Measurements from ENCODE around the gene ADAMTS18.
"Not testable (repeated sequence)": the region's sequence is repeated elsewhere in the genome, so short reads cannot be mapped to it uniquely, and the experiment has no call there.

The ADAMTS18 gene

GRCh38 chr16:77290451-77291115 is 144.3 kb downstream of the ADAMTS18 start:
- FAIRE-seq: no peak
- DNase-seq (ENCODE audit: low spot score): peak; percentile 37

DNA sequence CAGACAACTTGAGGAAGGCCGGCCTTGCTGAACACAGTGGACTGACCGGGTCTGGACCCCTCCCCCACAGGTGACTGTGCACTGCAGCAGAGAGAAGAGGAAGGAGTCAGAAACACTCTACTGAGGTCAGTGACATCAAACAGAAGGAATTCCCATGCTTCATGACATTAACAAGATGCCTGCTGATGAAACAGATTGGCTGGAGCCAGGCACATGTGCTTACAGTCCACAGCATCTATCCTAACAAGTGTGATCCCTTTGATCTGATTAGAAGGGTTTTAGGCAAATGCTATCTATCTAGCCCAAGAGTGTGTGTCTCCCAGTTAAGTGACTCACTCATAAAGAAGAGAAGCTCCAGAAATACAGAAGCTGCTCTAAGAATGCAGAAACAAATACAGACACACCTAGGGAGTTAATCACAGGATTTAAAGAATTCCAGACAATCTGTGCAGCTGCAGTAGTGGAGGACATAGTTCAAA is 145.5 kb downstream of the ADAMTS18 start:
- FAIRE-seq (no peak), DNase-seq (ENCODE audit: low spot score) (peak; percentile 90)

- peak; percentile 85 for DNase-seq (ENCODE audit: low spot score)
- peak; percentile 30 for FAIRE-seq
Measured at GRCh38 chr16:77288222-77288621, 146.6 kb downstream of the ADAMTS18 start.

GRCh38 chr16:77285676-77286075 is 149.2 kb downstream of the ADAMTS18 start:
- DNase-seq (ENCODE audit: low spot score): no peak

DNA sequence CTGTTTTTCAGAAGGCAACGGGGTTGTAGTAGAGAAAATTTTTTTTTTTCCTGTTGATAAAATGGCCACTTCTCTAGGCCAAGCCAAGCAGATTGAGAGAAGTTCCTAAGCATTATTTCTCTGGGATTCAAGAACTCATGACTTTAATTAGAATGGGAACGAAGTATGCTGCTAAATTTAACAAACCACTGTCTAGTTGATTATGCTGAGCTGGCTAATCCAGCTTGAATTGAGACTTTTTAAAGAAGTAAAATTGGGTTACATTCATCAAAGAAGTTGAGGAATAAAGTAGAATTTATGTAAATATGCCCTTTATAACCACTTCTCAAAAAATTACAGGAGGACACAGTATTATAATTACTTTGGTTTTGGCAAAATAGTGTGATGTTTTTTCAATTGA is 152.5 kb downstream of the ADAMTS18 start:
- no peak for FAIRE-seq
- no peak for DNase-seq (ENCODE audit: low spot score)

More at GRCh38 chr16:77285676-77286075, 149.2 kb downstream of the ADAMTS18 start:
- FAIRE-seq: no peak

DNA sequence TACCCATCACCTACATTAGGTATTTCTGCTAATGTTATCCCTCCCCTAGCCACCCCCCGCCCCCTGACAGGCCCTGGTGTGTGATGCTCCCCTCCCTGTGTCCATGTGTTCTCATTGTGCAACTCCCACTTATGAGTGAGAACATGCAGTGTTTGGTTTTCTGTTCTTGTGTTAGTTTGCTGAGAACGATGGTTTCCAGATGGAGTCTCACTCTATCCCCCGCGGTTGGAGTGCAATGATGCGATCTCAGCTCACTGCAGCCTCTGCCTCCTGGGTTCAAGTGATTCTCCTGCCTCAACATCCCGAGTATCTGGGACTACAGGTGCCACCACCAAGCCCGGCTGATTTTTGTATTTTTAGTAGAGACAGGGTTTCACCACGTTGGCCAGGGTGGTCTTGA is 155.5 kb downstream of the ADAMTS18 start:
- not testable (repeated sequence) for FAIRE-seq; DNase-seq (ENCODE audit: low spot score)

DNA sequence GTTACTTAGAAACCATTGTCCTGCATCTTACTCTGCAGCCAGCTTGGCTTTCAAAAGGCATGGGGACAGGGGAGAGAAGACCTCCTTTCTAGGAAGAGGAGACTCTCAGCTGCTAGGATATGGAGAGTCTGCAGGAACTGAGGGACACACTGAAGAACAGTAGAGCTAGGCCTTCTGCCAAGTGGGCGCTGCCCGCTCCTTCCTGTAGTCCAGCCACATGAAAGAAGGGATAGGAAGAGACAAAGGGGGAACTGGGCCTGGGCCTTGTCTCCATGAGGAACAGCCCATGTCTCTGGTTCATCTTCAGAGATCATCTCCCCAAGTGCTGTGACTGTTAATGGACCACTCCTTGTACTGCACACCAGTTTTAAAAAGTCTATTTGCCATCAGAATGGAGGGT is 157.3 kb downstream of the ADAMTS18 start:
- DNase-seq (ENCODE audit: low spot score): no peak
- FAIRE-seq: no peak

DNA sequence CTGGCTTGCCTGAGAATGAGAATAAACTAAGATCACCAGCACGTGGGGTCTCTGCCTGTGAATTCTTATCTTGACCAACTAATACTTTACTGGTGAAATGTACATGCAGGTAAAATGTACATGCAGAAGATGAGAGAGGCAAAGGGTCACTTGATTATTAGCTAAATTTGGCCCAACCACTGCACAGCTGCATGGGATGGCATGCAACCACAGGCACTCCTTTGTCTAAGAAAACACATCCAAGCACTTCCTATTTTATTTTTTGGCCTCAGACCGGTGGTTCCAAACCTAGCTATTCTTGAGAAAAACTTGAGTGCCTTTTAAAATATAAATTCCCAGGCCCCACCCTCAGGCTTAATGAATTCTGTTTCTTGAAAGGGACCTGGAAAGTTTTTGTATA is 157.7 kb downstream of the ADAMTS18 start:
- FAIRE-seq (no peak), DNase-seq (ENCODE audit: low spot score) (no peak)

GRCh38 chr16:77276661-77277060 is 158.2 kb downstream of the ADAMTS18 start:
- DNase-seq (ENCODE audit: low spot score) (no peak), FAIRE-seq (no peak)

- DNase-seq (ENCODE audit: low spot score); FAIRE-seq: not testable (repeated sequence)
Measured at GRCh38 chr16:77275303-77275702, 159.5 kb downstream of the ADAMTS18 start.

DNA sequence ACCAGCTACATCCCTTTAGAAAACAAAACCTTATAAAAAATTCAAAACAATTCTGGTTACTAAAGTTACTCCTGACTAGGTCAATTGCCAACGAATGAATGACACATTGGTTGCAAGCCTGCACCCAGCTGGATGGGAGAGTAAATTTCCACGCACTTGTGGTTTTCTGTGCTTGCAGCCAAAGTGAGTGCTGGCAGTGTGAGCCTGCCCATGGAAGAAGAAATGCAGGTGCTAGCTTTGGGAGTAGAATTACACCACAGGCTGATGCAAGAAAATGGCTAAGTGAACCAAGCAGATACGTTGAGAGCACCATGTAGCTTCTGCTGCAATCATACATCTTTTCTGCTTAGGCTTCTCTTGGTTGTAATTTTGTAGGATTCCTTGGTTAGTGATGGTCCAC is 161.0 kb downstream of the ADAMTS18 start:
- no peak for DNase-seq (ENCODE audit: low spot score)
- no peak for FAIRE-seq

DNA sequence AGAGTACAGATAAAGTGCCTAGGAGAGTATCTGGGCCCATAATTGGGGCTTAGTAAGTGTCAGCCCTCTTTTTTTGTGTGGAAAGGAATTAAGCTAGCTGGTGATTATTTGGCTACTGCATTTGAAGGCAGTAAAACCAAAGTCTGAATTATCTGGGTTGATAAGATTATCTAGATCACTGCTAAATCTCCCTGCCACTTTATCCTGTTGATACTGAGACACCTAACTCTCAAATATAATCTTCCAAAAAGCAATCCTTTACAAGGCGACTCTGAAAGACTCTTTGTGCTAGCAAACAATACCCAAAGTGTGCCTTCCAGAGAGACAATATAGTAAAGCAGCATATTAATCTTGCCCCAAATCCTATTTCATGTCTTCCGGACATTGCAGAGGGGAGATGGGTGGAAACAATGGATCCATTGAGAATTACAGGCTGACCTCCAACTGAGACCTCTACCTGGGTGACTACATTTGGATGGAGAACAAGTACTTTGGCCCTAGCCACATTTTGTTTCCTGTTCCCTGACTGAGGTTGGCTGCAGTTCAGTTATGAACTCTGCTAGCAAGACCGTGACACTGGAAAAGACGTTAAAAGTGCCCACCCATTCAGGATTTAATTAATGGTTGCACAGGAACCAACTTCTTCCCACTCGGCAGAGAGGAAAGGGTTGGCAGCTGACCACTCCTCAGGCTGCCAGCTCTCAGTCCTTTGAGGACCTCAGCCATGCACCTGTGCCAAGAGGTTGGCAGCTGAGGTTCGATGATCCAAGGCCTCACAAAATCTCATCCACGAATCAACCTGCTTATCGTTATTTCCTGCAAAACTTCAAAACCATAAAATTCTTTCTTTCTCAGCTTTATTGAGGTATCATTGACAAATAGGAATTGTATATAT is 163.1 kb downstream of the ADAMTS18 start:
- no peak for FAIRE-seq

DNA sequence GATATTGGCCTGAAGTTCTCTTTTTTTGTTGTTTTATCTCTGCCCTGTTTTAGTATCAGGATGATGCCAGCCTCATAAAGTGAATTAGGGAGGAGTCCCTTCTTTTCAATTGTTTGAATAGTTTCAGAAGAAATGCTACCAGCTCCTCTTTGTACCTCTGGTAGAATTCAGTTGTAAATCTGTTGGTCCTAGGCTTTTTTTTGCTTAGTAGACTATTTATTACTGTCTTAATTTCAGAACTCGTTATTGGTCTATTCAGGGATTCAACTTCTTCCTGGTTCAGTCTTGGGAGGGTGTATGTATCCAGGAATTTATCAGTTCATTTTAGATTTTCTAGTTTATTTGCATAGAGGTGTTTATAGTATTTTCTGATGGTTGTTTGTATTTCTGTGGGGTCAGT is 168.6 kb downstream of the ADAMTS18 start:
- DNase-seq (ENCODE audit: low spot score); FAIRE-seq: not testable (repeated sequence)

More for the DNA sequence above, 163.1 kb downstream of the ADAMTS18 start:
- DNase-seq (ENCODE audit: low spot score): no peak

DNA sequence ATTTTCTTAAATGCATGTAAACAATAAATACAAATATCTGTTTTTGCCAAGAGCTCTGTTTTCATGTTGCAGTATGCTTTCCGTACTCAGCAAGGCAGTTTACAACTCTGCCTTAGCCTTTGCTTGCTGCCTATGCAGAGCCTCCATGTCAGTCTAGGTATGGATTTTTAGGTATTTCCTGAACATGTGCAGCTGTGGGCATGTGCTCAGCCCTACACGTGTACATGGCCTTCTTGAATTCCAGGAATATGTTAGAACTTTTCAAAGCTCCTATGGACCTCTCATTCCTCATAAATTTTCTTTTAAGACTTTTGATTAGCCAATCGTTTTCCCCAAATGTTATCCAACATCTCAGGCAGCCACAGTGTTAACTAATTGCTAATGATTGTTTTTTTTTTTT is 171.9 kb downstream of the ADAMTS18 start:
- FAIRE-seq (no peak), DNase-seq (ENCODE audit: low spot score) (no peak)

DNA sequence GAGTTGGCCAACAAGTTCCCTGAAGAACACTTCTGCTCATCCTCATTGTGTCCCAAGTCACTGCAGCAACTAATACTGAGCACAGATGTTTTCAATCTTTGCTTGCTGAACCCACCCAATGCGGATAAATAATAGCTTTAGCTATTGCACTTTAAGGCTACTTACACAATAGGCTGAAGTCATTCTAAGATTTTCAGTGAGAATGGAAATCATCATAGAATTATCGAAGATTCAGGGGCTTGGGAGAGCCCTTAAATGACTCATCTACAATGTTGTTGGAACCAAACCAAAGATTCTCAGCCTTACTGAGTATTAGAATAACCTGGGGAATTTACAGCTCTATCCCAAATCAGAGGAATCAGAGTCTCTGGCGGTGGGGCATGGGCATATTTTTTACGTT is 184.4 kb downstream of the ADAMTS18 start:
- DNase-seq (ENCODE audit: low spot score) (no peak), FAIRE-seq (no peak)

- DNase-seq (ENCODE audit: low spot score) (no peak), FAIRE-seq (no peak)
Measured at GRCh38 chr16:77246150-77246549, 188.7 kb downstream of the ADAMTS18 start.

DNA sequence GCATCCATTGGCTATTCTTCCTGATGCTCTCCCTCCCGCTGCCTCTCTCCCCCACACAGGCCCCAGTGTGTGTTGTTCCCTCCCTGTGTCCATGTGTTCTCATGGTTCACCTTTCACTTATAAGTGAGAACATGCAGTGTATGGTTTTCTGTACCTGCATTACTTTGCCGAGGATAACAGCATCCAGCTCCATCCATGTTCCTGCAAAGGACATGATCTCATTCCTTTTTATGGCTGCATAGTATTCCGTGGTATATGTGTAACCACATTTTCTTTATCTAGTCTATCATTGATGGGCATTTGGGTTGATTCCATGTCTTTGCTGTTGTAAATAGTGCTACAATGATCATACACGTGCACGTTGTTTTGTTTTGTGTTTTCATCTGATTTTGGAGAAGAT is 192.4 kb downstream of the ADAMTS18 start:
- DNase-seq (ENCODE audit: low spot score); FAIRE-seq: not testable (repeated sequence)

- no peak for DNase-seq (ENCODE audit: low spot score)
- FAIRE-seq: no peak
Measured at GRCh38 chr16:77238593-77238992, 196.2 kb downstream of the ADAMTS18 start.

GRCh38 chr16:77236063-77236511 is 198.7 kb downstream of the ADAMTS18 start:
- DNase-seq (ENCODE audit: low spot score) (peak; percentile 65), FAIRE-seq (no peak)

DNA sequence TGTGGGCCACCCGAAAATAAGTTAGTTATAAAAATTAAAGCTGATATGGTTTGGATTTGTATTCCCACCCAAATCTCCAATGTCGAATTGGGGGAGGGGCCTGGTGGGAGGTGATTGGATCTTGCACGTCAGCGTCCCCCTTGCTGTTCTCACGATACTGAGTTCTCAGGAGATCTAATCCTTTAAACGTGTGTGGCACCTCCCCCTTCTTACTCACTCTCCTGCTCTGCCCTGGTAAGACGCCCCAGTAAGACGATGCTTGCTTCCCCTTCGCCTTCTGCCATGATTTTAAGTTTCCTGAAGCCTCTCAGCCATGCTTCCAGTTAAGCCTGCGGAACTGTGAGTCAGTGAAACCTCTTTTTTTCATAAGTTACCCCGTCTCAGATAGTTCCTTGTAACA is 200.2 kb downstream of the ADAMTS18 start:
- FAIRE-seq: no peak

GRCh38 chr16:77233799-77234519 is 200.9 kb downstream of the ADAMTS18 start:
- no peak for FAIRE-seq
- no peak for DNase-seq (ENCODE audit: low spot score)

More for the DNA sequence above, 200.2 kb downstream of the ADAMTS18 start:
- DNase-seq (ENCODE audit: low spot score): no peak

Data from RCC 7860 (cell line).